ENCODE data around the gene TAOK3. TPM values are rescaled to one million over a fixed set of nuclear protein-coding genes. Genes with fewer than 3 reads are reported as not detected.

TAOK3 gene
- total and polyA plus RNA-seq, 10 of the 15 experiments (the other 5 are each of a cell fraction or from before 2014, with no cell fraction given), result 41.3 to 131 (median 57.8) TPM

DNA sequence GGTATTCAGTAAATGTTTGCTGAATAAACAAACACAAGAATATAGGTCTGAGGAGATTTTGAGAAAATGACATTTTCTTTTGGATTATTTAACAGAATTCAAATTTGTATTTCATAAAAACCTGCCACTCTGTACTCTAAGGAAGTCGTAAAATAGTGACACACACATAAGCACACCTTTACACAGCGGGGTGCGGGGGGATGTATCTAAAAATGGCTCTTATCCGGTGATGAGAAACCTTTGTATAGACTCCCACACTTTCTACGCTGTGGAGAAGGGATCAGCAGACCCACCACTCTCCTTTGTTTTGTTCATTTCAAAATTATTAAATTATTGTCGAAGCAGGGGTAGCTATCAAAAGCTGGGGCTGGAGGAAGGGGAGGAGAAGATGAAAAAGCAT lies 178.7 kb downstream of the TAOK3 start:
- Histone ChIP-seq H3K4me1 (ENCODE audit: control insufficient read depth, insufficient read depth, low read length) (no peaks in the 10 kb centered on the region), H3K36me3 (ENCODE audit: control insufficient read depth in 2 of 2, insufficient read depth in 2 of 2, low read length in 1 of 2) (peaks cover 5 to 12% of the 10 kb centered on the region in 2 experiments; a peak in 3 of 4 replicates), H2AFZ (ENCODE audit: control insufficient read depth, low read depth, low read length) (no peak overlapping the region), H3K4me3 (no peak overlapping the region), H3K9me3 (replicated peaks; ENCODE audit: control insufficient read depth, insufficient read depth, low read length) (no peaks in the 10 kb centered on the region), H3K27ac (ENCODE audit: control insufficient read depth, insufficient read depth) (no peak overlapping the region), H3K4me2 (ENCODE audit: control insufficient read depth, insufficient read depth) (no peak overlapping the region), H3K27me3 (replicated peaks in 1 of 2; ENCODE audit: control insufficient read depth in 2 of 2, insufficient read depth in 2 of 2, low read length in 1 of 2) (no peaks in the 10 kb centered on the region), H4K20me1 (ENCODE audit: control insufficient read depth, insufficient read depth) (no peaks in the 10 kb centered on the region), H3K9ac (ENCODE audit: control insufficient read depth, insufficient read depth, low read length) (no peak overlapping the region), H3K79me2 (ENCODE audit: control insufficient read depth, insufficient read depth, low read length) (no peaks in the 10 kb centered on the region)
- FAIRE-seq (no peak), ATAC-seq (no peak), DNase-seq (ENCODE audit: low read depth, low spot score) (no peak)
- BruUV-seq (replicated peaks), result no TSS peak
- CTCF ChIA-PET, result no interaction called here
- SMC1A ChIA-PET (ENCODE audit: uncharacterized antibody, unreplicated experiment), result interaction anchor here (1.0 to 1.2 kb wide), 3 partner anchors 27 to 165 kb away, joined by 3 read pairs; no protein-coding TSS in a partner anchor
- POLR2A ChIA-PET, result no interaction called here
- 96% methylated on average over 6 of the region's 6 CpGs for WGBS (ENCODE audit: insufficient coverage, insufficient replicate concordance, low lambda C conversion rate, missing lambda C conversion rate)
- in situ Hi-C loops (cut with MboI) (no loop called here), intact Hi-C loops (cut with micrococcal nuclease; ENCODE audit: unreplicated experiment) (no loop called here)
- RAD21 ChIA-PET (ENCODE audit: unreplicated experiment), result no interaction called here
- TF ChIP-seq, protein P1, sequence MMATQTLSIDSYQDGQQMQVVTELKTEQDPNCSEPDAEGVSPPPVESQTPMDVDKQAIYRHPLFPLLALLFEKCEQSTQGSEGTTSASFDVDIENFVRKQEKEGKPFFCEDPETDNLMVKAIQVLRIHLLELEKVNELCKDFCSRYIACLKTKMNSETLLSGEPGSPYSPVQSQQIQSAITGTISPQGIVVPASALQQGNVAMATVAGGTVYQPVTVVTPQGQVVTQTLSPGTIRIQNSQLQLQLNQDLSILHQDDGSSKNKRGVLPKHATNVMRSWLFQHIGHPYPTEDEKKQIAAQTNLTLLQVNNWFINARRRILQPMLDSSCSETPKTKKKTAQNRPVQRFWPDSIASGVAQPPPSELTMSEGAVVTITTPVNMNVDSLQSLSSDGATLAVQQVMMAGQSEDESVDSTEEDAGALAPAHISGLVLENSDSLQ (IDR thresholded peaks at IDR 0.05), result no peak
- TF ChIP-seq IKZF1 (conservative IDR thresholded peaks at IDR 0.05), result no peak
- no peak for TF ChIP-seq ZNF384 (IDR thresholded peaks at IDR 0.05; ENCODE audit: borderline replicate concordance, low read depth, low read length)
- TF ChIP-seq, protein P2, sequence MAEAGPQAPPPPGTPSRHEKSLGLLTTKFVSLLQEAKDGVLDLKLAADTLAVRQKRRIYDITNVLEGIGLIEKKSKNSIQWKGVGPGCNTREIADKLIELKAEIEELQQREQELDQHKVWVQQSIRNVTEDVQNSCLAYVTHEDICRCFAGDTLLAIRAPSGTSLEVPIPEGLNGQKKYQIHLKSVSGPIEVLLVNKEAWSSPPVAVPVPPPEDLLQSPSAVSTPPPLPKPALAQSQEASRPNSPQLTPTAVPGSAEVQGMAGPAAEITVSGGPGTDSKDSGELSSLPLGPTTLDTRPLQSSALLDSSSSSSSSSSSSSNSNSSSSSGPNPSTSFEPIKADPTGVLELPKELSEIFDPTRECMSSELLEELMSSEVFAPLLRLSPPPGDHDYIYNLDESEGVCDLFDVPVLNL (IDR thresholded peaks at IDR 0.05; ENCODE audit: low read depth, low read length), result no peak
- TF ChIP-seq, protein P3, sequence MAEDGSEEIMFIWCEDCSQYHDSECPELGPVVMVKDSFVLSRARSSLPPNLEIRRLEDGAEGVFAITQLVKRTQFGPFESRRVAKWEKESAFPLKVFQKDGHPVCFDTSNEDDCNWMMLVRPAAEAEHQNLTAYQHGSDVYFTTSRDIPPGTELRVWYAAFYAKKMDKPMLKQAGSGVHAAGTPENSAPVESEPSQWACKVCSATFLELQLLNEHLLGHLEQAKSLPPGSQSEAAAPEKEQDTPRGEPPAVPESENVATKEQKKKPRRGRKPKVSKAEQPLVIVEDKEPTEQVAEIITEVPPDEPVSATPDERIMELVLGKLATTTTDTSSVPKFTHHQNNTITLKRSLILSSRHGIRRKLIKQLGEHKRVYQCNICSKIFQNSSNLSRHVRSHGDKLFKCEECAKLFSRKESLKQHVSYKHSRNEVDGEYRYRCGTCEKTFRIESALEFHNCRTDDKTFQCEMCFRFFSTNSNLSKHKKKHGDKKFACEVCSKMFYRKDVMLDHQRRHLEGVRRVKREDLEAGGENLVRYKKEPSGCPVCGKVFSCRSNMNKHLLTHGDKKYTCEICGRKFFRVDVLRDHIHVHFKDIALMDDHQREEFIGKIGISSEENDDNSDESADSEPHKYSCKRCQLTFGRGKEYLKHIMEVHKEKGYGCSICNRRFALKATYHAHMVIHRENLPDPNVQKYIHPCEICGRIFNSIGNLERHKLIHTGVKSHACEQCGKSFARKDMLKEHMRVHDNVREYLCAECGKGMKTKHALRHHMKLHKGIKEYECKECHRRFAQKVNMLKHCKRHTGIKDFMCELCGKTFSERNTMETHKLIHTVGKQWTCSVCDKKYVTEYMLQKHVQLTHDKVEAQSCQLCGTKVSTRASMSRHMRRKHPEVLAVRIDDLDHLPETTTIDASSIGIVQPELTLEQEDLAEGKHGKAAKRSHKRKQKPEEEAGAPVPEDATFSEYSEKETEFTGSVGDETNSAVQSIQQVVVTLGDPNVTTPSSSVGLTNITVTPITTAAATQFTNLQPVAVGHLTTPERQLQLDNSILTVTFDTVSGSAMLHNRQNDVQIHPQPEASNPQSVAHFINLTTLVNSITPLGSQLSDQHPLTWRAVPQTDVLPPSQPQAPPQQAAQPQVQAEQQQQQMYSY (CRISPR knock-in tag; IDR thresholded peaks at IDR 0.05), result no peak
- TF ChIP-seq, protein P4, sequence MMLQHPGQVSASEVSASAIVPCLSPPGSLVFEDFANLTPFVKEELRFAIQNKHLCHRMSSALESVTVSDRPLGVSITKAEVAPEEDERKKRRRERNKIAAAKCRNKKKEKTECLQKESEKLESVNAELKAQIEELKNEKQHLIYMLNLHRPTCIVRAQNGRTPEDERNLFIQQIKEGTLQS (IDR thresholded peaks at IDR 0.05; ENCODE audit: borderline replicate concordance, extremely low read depth, low read depth, low read length), result no peak
- no peak for TF ChIP-seq POLR2AphosphoS5 (IDR thresholded peaks at IDR 0.05; ENCODE audit: low read length)
- no peak for TF ChIP-seq JUND (IDR thresholded peaks at IDR 0.05; ENCODE audit: low read depth, low read length)
- no peak for TF ChIP-seq NR2C1 (IDR thresholded peaks at IDR 0.05)
- no peak for TF ChIP-seq STAT1 (conservative IDR thresholded peaks at IDR 0.05)
- TF ChIP-seq ZZZ3 (IDR thresholded peaks at IDR 0.05; ENCODE audit: control insufficient read depth, insufficient read length, low read depth), result no peak
- TF ChIP-seq, protein P5, sequence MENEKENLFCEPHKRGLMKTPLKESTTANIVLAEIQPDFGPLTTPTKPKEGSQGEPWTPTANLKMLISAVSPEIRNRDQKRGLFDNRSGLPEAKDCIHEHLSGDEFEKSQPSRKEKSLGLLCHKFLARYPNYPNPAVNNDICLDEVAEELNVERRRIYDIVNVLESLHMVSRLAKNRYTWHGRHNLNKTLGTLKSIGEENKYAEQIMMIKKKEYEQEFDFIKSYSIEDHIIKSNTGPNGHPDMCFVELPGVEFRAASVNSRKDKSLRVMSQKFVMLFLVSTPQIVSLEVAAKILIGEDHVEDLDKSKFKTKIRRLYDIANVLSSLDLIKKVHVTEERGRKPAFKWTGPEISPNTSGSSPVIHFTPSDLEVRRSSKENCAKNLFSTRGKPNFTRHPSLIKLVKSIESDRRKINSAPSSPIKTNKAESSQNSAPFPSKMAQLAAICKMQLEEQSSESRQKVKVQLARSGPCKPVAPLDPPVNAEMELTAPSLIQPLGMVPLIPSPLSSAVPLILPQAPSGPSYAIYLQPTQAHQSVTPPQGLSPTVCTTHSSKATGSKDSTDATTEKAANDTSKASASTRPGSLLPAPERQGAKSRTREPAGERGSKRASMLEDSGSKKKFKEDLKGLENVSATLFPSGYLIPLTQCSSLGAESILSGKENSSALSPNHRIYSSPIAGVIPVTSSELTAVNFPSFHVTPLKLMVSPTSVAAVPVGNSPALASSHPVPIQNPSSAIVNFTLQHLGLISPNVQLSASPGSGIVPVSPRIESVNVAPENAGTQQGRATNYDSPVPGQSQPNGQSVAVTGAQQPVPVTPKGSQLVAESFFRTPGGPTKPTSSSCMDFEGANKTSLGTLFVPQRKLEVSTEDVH (IDR thresholded peaks at IDR 0.05; ENCODE audit: low read depth, partially characterized antibody), result no peak
- TF ChIP-seq WRNIP1 (IDR thresholded peaks at IDR 0.05; ENCODE audit: borderline replicate concordance, low read depth, low read length), result no peak
- TF ChIP-seq PAX5 (IDR thresholded peaks at IDR 0.05; ENCODE audit: borderline replicate concordance, low read depth, low read length), result no peak
- no peak for TF ChIP-seq FOS (IDR thresholded peaks at IDR 0.05; ENCODE audit: borderline replicate concordance, extremely low read depth, insufficient read length)
